ENCODE measurements around the gene POLR3C. TPM values are rescaled to one million over a fixed set of nuclear protein-coding genes. Genes with fewer than 3 reads are reported as not detected.

POLR3C gene
- total and polyA plus RNA-seq, 8 donors: 5.3 to 34.4 (median 18.1) TPM

DNA sequence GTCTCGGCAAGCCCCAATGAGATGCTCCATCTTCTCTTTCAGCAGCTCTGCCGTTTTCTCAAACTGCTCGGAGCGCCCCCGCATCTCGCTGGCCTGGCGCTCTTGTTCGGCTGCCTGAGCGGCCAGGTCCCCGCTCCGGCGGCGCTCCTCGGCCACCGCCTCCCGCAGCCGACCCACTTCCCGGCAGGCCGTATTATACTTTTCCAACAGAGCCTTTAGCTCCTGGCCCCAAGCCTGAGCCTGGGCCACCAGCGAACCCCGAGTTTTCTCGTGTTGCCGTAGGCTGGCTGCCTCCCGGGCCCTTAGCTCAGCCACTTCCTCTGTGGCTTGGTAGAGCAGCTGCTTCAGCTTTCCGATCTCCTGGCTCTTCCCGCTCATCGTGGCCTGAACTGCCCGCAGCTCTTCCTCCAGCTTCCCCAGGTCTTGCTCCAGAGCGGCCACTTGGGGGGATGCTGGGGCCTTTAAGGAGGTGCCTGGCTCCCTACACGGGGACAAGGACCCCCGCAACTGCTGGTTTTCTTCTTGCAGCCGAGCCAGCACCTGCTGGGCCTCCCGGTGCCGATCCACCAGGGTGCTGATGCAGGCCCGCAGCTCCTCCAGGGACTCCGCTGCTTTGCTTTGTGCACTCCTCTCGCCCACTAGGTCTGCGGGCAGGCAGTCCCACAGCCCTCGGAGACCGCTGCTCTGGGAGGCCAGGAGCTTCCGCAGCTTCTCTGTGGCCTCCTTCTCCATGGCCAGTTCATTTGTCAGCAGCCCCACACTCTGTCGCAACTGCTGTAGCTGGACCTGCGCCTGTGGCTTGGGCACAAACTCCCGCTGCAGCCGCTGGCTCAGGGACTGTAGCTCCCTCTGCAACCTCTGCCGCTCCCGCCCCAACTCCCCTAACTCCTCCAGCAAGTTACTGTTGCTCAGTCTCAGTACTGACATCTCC lies 48.3 kb downstream of the POLR3C start:
- 16 to 45% (median 32%) methylated on average over 44 to 47 of the region's 47 CpGs for WGBS, 5 donors

GRCh38 chr1:145874646-145875045 lies 50.6 kb downstream of the POLR3C start:
- WGBS, 5 donors: 90 to 97% (median 93%) methylated on average over 12 of the region's 12 CpGs
- Histone ChIP-seq H3K27me3 (no peaks in the 10 kb centered on the region), H3K9me3 (no peaks in the 10 kb centered on the region), H3K27ac (no peak overlapping the region), H3K36me3 (no peaks in the 10 kb centered on the region), H3K4me3 (no peak overlapping the region), H3K4me1 (peaks cover 6 to 50% (median 19%) of the 10 kb centered on the region in 4 donors)
- intact Hi-C loops (cut with DNase I; ENCODE audit: low total_unique reads): no loop called here
- no peak for TF ChIP-seq EP300 (IDR thresholded peaks at IDR 0.05)
- no peak for TF ChIP-seq POLR2A (IDR thresholded peaks at IDR 0.05)
- no peak for DNase-seq

More for the DNA sequence above, 48.3 kb downstream of the POLR3C start:
- Histone ChIP-seq H3K4me3 (peak overlapping the region; percentile 43 to 51 (median 50)), H3K27me3 (no peaks in the 10 kb centered on the region), H3K27ac (peak overlapping the region; percentile 72 to 87 (median 85)), H3K9me3 (no peaks in the 10 kb centered on the region), H3K4me1 (peaks cover 6 to 44% (median 17%) of the 10 kb centered on the region in 4 donors), H3K36me3 (peaks cover 0 to 7% (median 0%) of the 10 kb centered on the region in 4 donors)
- intact Hi-C loops (cut with DNase I; ENCODE audit: low total_unique reads): no loop called here
- no peak for TF ChIP-seq EP300 (IDR thresholded peaks at IDR 0.05)
- TF ChIP-seq, protein P1, sequence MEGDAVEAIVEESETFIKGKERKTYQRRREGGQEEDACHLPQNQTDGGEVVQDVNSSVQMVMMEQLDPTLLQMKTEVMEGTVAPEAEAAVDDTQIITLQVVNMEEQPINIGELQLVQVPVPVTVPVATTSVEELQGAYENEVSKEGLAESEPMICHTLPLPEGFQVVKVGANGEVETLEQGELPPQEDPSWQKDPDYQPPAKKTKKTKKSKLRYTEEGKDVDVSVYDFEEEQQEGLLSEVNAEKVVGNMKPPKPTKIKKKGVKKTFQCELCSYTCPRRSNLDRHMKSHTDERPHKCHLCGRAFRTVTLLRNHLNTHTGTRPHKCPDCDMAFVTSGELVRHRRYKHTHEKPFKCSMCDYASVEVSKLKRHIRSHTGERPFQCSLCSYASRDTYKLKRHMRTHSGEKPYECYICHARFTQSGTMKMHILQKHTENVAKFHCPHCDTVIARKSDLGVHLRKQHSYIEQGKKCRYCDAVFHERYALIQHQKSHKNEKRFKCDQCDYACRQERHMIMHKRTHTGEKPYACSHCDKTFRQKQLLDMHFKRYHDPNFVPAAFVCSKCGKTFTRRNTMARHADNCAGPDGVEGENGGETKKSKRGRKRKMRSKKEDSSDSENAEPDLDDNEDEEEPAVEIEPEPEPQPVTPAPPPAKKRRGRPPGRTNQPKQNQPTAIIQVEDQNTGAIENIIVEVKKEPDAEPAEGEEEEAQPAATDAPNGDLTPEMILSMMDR (IDR thresholded peaks at IDR 0.05): no peak
- TF ChIP-seq POLR2AphosphoS5 (IDR thresholded peaks at IDR 0.05): peak in 1 of 3 donors; percentile 9
- DNase-seq: peak; percentile 45 to 67

DNA sequence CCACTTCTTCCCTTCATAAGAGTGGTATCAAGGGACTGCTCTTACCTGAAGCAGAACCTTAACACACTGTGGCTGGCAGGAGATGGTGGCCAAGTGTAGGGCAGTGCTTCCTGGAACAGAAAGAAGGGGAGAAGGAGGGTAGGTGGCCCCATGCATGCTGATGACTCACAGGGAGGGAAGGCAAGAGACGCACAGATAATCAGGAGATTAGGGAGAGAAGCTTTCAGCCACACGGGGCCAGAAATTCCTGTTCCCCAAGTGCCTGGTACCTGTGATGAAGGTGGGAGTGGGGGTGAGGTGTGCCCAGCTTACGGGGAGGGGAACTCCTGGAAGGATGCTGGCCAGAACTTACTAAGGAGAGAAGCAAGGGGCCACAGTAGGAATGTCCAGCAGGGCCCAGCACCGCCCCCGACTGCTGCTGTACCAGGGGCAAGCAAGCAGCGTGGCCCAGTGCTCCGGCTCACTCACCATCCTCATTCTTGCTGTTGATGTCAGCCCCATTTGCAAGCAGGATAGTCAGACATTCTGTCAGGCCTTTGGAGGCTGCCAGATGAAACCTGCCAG lies 54.0 kb downstream of the POLR3C start:
- Histone ChIP-seq H3K36me3 (no peaks in the 10 kb centered on the region), H3K4me3 (no peak overlapping the region), H3K9me3 (no peaks in the 10 kb centered on the region), H3K27me3 (no peaks in the 10 kb centered on the region), H3K27ac (peak overlapping the region in 2 of 5 donors; percentile 13 to 38), H3K4me1 (peaks cover 0 to 23% (median 4%) of the 10 kb centered on the region in 4 donors)
- peak in 1 of 2 donors; percentile 62 for DNase-seq
- TF ChIP-seq EP300 (IDR thresholded peaks at IDR 0.05): no peak
- TF ChIP-seq, protein P1 (IDR thresholded peaks at IDR 0.05): no peak
- TF ChIP-seq POLR2AphosphoS5 (IDR thresholded peaks at IDR 0.05): peak in 1 of 3 donors; percentile 12
- TF ChIP-seq POLR2A (IDR thresholded peaks at IDR 0.05): no peak
- intact Hi-C loops (cut with DNase I; ENCODE audit: low total_unique reads): no loop called here
- WGBS, 5 donors: 70 to 77% (median 75%) methylated on average over 7 of the region's 7 CpGs

DNA sequence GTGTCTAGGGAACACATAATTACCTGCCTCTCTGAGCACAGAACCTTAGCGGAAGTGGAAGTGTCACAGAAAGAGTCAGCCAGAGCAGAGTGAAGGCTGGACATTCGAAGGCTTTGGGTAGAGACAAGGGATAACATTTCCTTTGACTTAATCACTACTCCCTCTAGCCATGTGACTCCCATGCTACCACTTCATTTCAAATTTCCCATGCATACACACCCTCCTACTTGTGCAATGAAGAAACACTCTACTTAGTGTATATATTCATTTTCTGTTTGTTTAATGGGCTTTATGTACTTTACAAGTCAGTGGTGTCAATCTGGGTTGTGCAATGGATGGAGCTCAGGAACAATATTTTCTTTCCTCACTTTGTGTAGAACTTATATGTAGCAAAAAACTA lies 54.7 kb downstream of the POLR3C start:
- no peak overlapping the region for H3K27ac ChIP-seq
- no peaks in the 10 kb centered on the region for H3K27me3 ChIP-seq
- H3K36me3 ChIP-seq: no peaks in the 10 kb centered on the region
- H3K4me1 ChIP-seq: peaks cover 0 to 21% (median 2%) of the 10 kb centered on the region in 4 donors
- 72 to 84% (median 79%) methylated on average over 2 of the region's 2 CpGs for WGBS, 5 donors
- DNase-seq: no peak
- TF ChIP-seq, protein P1 (IDR thresholded peaks at IDR 0.05): no peak
- TF ChIP-seq POLR2A (IDR thresholded peaks at IDR 0.05): no peak
- no peak for TF ChIP-seq EP300 (IDR thresholded peaks at IDR 0.05)
- TF ChIP-seq POLR2AphosphoS5 (IDR thresholded peaks at IDR 0.05): no peak
- no peak overlapping the region for H3K4me3 ChIP-seq
- intact Hi-C loops (cut with DNase I; ENCODE audit: low total_unique reads): no loop called here
- no peaks in the 10 kb centered on the region for H3K9me3 ChIP-seq

All from stomach (tissue), 9 donors.